B cell (primary cell): ENCODE data around the gene SMURF2. TPM values are rescaled to one million over a fixed set of nuclear protein-coding genes. Genes with fewer than 3 reads are reported as not detected.
A peak's percentile ranks its signal among the peaks of the same experiment; 100 is the strongest.
"Not testable (repeated sequence)": the region's sequence is repeated elsewhere in the genome, so short reads cannot be mapped to it uniquely, and the experiment has no call there.

Experiments used
- ATAC-seq: fragments of 200-7000 bp; cut with Tn5 transposase; one replicate; pipeline ENCODE4 v1.10.0; 2021; ENCODE audit warnings: low read depth, mild to moderate bottlenecking, moderate number of reproducible peaks, moderate library complexity
- CTCF ChIA-PET: fragments of 350-600 bp; sonication (Branson Sonifier 250); formaldehyde crosslinking; loops from one replicate; lab custom pipeline; 2021; ENCODE audit warnings: antibody characterized with exemption, inconsistent platforms; lab: Charles Lee
- POLR2A ChIA-PET: fragments of 350-600 bp; sonication (Branson Sonifier 250); formaldehyde crosslinking; loops from one replicate; lab custom pipeline; 2021; ENCODE audit warnings: antibody characterized with exemption; lab: Charles Lee
- DNase-seq: peaks from one replicate; pipeline ENCODE4 v3.0.0; 2013
- H2AFZ ChIP-seq: 2 replicates; pipeline ENCODE4 v1.6.1; 2012; ENCODE audit warnings: mild to moderate bottlenecking, low read depth, low read length; ENCODE audit not compliant: insufficient read depth, poor library complexity, severe bottlenecking
- H3K27ac ChIP-seq, 2 donors: 1 replicate in 1 of 2; 2 replicates in 1 of 2; pipeline ENCODE4 v1.5.1; 2012 to 2013; ENCODE audit warnings: low read length in 2 of 2, mild to moderate bottlenecking in 2 of 2, moderate library complexity in 1 of 2
- H3K27me3 ChIP-seq, 4 experiments: fragments of 200-600 bp in 1 of 4; sonication (generic) in 1 of 4; replicated peaks in 1 of 4; 1 replicate in 2 of 4; 2 replicates in 2 of 4; pipeline versions ENCODE4 v1.6.1 to v1.7.0; 2013 to 2016; ENCODE audit warnings: low read length in 3 of 4, mild to moderate bottlenecking in 2 of 4, mixed read lengths in 1 of 4, moderate library complexity in 1 of 4; ENCODE audit not compliant: insufficient read depth in 4 of 4, control insufficient read depth in 3 of 4; ENCODE audit errors: control extremely low read depth in 1 of 4
- H3K36me3 ChIP-seq, 2 experiments: replicated peaks in 1 of 2; 1 replicate in 1 of 2; 2 replicates in 1 of 2; pipeline versions ENCODE4 v1.6.1 to v1.7.1; 2013; ENCODE audit warnings: low read length in 1 of 2; ENCODE audit not compliant: insufficient read depth in 2 of 2, control insufficient read depth in 1 of 2; ENCODE audit errors: control extremely low read depth in 1 of 2, extremely low read depth in 1 of 2
- H3K4me1 ChIP-seq, 2 donors: fragments of 200-600 bp in 1 of 2; sonication (generic) in 1 of 2; 1 replicate in 1 of 2; 2 replicates in 1 of 2; pipeline versions ENCODE4 v1.5.1 to v1.6.1; 2013 to 2017; ENCODE audit warnings: low read length in 2 of 2; ENCODE audit not compliant: control insufficient read depth in 2 of 2, insufficient read depth in 2 of 2
- H3K4me2 ChIP-seq: replicated peaks from 2 replicates; pipeline ENCODE3; 2012; ENCODE audit warnings: mild to moderate bottlenecking, low read depth, low read length; ENCODE audit not compliant: poor library complexity, severe bottlenecking
- H3K4me3 ChIP-seq, 5 experiments: fragments of 200-600 bp in 1 of 5; sonication (generic) in 1 of 5; 1 replicate in 3 of 5; 2 replicates in 2 of 5; pipeline versions ENCODE4 v1.5.1 to v1.7.0; 2011 to 2016; ENCODE audit warnings: low read length in 4 of 5, mild to moderate bottlenecking in 4 of 5, low read depth in 2 of 5, control low read depth in 1 of 5, moderate library complexity in 1 of 5; ENCODE audit not compliant: insufficient read depth in 1 of 5; ENCODE audit errors: control extremely low read depth in 1 of 5, extremely low read depth in 1 of 5
- H3K79me2 ChIP-seq: fragments of 200-600 bp; sonication (generic); one replicate; pipeline ENCODE4 v1.6.0; 2016; ENCODE audit warnings: low read length; ENCODE audit not compliant: control insufficient read depth, insufficient read depth
- H3K9ac ChIP-seq: fragments of 200-600 bp; sonication (generic); 2 replicates; pipeline ENCODE4 v1.6.1; 2017; ENCODE audit warnings: mild to moderate bottlenecking, low read length, moderate library complexity
- H3K9me3 ChIP-seq, 3 donors: one replicate each; pipeline versions ENCODE4 v1.6.1 to v1.7.1; 2013; ENCODE audit warnings: low read length in 2 of 3; ENCODE audit not compliant: control insufficient read depth in 2 of 3, insufficient read depth in 1 of 3; ENCODE audit errors: control extremely low read depth in 1 of 3
- H4K20me1 ChIP-seq: 2 replicates; pipeline ENCODE4 v1.6.0; 2012; ENCODE audit warnings: mild to moderate bottlenecking, low read length; ENCODE audit not compliant: insufficient read depth, control insufficient read depth, poor library complexity, severe bottlenecking
- H3K27ac Mint-ChIP-seq: one replicate; pipeline ENCODE4 v1.8.0; 2021; ENCODE audit warnings: mixed read lengths
- H3K27me3 Mint-ChIP-seq: one replicate; pipeline ENCODE4 v1.8.0; 2021; ENCODE audit warnings: mixed read lengths
- H3K4me1 Mint-ChIP-seq: one replicate; pipeline ENCODE4 v1.8.0; 2021; ENCODE audit warnings: mixed read lengths
- H3K4me3 Mint-ChIP-seq: one replicate; pipeline ENCODE4 v1.8.0; 2021; ENCODE audit warnings: mixed read lengths
- H3K9me3 Mint-ChIP-seq: one replicate; pipeline ENCODE4 v1.8.0; 2022; ENCODE audit warnings: mixed read lengths; ENCODE audit not compliant: insufficient read depth
- EZH2 ChIP-seq: IDR thresholded peaks from 2 replicates; pipeline ENCODE4 v1.6.1; 2012; ENCODE audit warnings: borderline replicate concordance, low read depth, mild to moderate bottlenecking, moderate library complexity, low read length; ENCODE audit not compliant: insufficient read depth, poor library complexity, severe bottlenecking
- WGBS: methylation state at CpG from one replicate; pipeline ENCODE4 v1.1.5; 2013; ENCODE audit warnings: missing lambda C conversion rate; ENCODE audit not compliant: insufficient coverage; 5-methylcytosine and 5-hydroxymethylcytosine counted together
- intact Hi-C: fragments of 100-400 bp; cut with micrococcal nuclease; formaldehyde crosslinking; loops from one replicate; pipeline ENCODE4 v1.10.0; 2022
- polyA plus RNA-seq: library from polyadenylated mRNA; depleted of rRNA; stranded (reverse); fragments of >200 nt; gene quantifications from 2 replicates; pipeline ENCODE4 v1.2.3, GENCODE V29; 2012
- total RNA-seq, 2 donors: library from RNA; stranded (reverse); fragments of 120-200 nt in 1 of 2; gene quantifications; 1 replicate in 1 of 2; 2 replicates in 1 of 2; pipeline versions ENCODE4 v1.2.3 to v1.2.4, GENCODE V29; 2013 to 2022
- TF ChIP-seq, protein P1 (sequence below): fragments of 200-600 bp; IDR thresholded peaks from one replicate; pipeline ENCODE4 v1.8.0; 2022; ENCODE audit warnings: antibody characterized with exemption, mild to moderate bottlenecking

The SMURF2 gene
- total and polyA plus RNA-seq, 2 donors (not counting 1 experiment from before 2014, with no cell fraction given): 9.2 to 32.8 TPM

DNA sequence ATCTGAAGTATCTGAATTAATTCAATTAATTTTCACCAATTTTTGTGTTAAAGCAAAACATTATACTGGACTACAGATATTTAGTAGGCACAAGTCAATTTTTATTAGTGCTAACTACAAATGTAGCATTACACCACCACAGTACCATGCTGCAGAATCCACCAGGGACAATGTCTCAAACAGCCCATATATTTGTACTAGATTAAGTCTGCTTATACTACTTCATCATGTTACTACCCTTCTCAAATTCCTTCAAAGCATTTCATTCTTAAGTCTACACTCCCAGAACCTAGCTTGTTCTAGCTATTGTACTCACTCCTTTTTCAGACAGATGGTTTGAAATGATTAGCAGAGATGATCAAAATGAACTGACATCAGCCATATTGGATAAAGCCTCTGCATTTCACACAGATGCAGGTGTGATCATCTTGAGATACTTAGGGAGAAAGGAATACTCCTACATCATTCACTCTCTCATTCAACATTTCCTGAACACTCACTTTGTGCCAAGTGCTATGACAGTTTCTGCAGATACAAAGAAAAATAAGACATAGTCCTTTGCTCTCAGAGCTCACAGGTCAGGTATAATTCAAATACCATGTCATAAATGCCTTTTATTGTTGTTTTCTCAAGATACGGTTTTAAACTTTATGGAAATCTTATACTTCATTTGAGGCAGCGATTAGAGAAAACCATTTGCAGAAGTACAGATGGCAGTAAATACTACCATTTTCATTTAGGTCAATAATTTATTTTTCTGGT, 47.7 kb downstream of the SMURF2 start:
- WGBS: no CpG with 5 or more reads among the region's 2 CpGs
- peak overlapping the region; percentile 11 for H3K4me2 ChIP-seq

DNA sequence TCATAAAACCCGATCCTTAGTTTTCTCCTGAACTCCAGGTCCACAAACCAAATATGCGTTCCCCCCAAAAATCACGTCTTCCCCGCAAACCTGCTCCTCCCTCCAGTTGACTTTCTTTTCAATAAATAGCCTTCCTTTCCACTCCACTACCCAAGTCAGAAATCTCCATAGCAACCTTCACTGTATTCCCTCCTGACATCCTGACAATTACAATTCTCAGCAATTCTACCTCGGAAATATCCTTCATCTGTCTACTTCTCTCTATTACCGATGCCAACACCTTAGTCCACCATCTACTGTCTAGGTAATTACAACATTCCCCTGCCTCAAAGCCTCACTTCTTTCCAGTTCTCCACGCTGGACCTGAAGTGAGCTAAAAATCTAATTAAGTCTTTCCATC, 50.7 kb downstream of the SMURF2 start:
- POLR2A ChIA-PET: no interaction called here
- H3K4me1 Mint-ChIP-seq: peaks cover 38% of the 10 kb centered on the region
- H4K20me1 ChIP-seq: peaks cover 33% of the 10 kb centered on the region

More for the DNA sequence above, 47.7 kb downstream of the SMURF2 start:
- no peak overlapping the region for H2AFZ ChIP-seq
- H3K9me3 ChIP-seq: no peaks in the 10 kb centered on the region
- H3K27ac ChIP-seq: no peak overlapping the region
- peaks cover 69% of the 10 kb centered on the region for H3K79me2 ChIP-seq
- Mint-ChIP-seq H3K4me1 (peaks cover 42% of the 10 kb centered on the region), H3K27me3 (no peaks in the 10 kb centered on the region), H3K4me3 (peak overlapping the region; percentile 1), H3K27ac (peak overlapping the region; percentile 16), H3K9me3 (no peaks in the 10 kb centered on the region)
- intact Hi-C loops: no loop called here
- no peak overlapping the region for H3K9ac ChIP-seq
- ChIA-PET POLR2A (no interaction called here), CTCF (no interaction called here)
- ATAC-seq: no peak
- no peak for DNase-seq
- H4K20me1 ChIP-seq: peaks cover 29% of the 10 kb centered on the region
- H3K27me3 ChIP-seq: no peaks in the 10 kb centered on the region
- H3K4me1 ChIP-seq: peaks cover 19 to 23% of the 10 kb centered on the region in 2 donors
- H3K36me3 ChIP-seq: no peaks in the 10 kb centered on the region
- no peak overlapping the region for H3K4me3 ChIP-seq
- TF ChIP-seq EZH2: no peak
- TF ChIP-seq, protein P1, sequence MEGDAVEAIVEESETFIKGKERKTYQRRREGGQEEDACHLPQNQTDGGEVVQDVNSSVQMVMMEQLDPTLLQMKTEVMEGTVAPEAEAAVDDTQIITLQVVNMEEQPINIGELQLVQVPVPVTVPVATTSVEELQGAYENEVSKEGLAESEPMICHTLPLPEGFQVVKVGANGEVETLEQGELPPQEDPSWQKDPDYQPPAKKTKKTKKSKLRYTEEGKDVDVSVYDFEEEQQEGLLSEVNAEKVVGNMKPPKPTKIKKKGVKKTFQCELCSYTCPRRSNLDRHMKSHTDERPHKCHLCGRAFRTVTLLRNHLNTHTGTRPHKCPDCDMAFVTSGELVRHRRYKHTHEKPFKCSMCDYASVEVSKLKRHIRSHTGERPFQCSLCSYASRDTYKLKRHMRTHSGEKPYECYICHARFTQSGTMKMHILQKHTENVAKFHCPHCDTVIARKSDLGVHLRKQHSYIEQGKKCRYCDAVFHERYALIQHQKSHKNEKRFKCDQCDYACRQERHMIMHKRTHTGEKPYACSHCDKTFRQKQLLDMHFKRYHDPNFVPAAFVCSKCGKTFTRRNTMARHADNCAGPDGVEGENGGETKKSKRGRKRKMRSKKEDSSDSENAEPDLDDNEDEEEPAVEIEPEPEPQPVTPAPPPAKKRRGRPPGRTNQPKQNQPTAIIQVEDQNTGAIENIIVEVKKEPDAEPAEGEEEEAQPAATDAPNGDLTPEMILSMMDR: no peak

DNA sequence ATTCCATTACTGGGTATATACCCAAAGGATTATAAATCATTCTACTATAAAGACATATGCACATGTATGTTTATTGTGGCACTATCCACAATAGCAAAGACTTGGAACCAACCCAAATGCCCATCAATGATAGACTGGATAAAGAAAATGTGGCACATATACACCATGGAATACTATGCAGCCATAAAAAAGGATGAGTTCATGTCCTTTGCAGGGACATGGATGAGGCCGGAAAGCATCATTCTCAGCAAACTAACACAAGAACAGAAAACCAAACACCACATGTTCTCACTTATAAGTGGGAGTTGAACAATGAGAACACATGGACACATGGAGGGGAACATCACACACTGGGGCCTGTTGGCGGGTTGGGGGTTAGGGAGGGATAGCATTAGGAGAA, 51.9 kb downstream of the SMURF2 start:
- Histone ChIP-seq H3K4me1 (peaks cover 19 to 23% of the 10 kb centered on the region in 2 donors), H4K20me1 (peaks cover 33% of the 10 kb centered on the region), H3K79me2 (peaks cover 46% of the 10 kb centered on the region)
- H3K9ac ChIP-seq, DNase-seq, H3K27ac Mint-ChIP-seq, H3K4me3 Mint-ChIP-seq, CTCF ChIA-PET, H3K9me3 ChIP-seq, H3K27ac ChIP-seq, POLR2A ChIA-PET, intact Hi-C loops, H3K27me3 ChIP-seq, H2AFZ ChIP-seq, H3K4me3 ChIP-seq, H3K27me3 Mint-ChIP-seq, H3K4me2 ChIP-seq, ATAC-seq, H3K9me3 Mint-ChIP-seq, H3K36me3 ChIP-seq: not testable (repeated sequence)
- peaks cover 32% of the 10 kb centered on the region for H3K4me1 Mint-ChIP-seq
- no CpG with 5 or more reads among the region's 2 CpGs for WGBS

More for the DNA sequence above, 50.7 kb downstream of the SMURF2 start:
- TF ChIP-seq EZH2: no peak
- no peaks in the 10 kb centered on the region for H3K36me3 ChIP-seq
- Mint-ChIP-seq H3K27me3 (no peaks in the 10 kb centered on the region), H3K27ac (no peak overlapping the region), H3K9me3 (no peaks in the 10 kb centered on the region), H3K4me3 (no peak overlapping the region)
- H3K27ac ChIP-seq: no peak overlapping the region
- H3K4me2 ChIP-seq: no peak overlapping the region
- no peak overlapping the region for H3K9ac ChIP-seq
- H3K79me2 ChIP-seq: peaks cover 52% of the 10 kb centered on the region
- H3K4me3 ChIP-seq: no peak overlapping the region
- intact Hi-C loops: no loop called here
- ATAC-seq (no peak), DNase-seq (no peak)
- peaks cover 19 to 23% of the 10 kb centered on the region in 2 donors for H3K4me1 ChIP-seq
- WGBS: 95% methylated on average over 7 of the region's 7 CpGs
- no peak overlapping the region for H2AFZ ChIP-seq
- H3K9me3 ChIP-seq: no peaks in the 10 kb centered on the region
- H3K27me3 ChIP-seq: no peaks in the 10 kb centered on the region
- CTCF ChIA-PET: interaction anchor here (0.7 kb wide), 2 partner anchors 13 to 305 kb away, joined by 3 read pairs; no protein-coding TSS in a partner anchor
